ENCODE measurements around the gene RAB3D.
"Not testable (repeated sequence)": the region's sequence is repeated elsewhere in the genome, so short reads cannot be mapped to it uniquely, and the experiment has no call there.

RAB3D gene

GRCh38 chr19:11365557-11366117 is 26.2 kb upstream of the RAB3D start:
- no peak for DNase-seq

- no peak for DNase-seq
These were observed 25.5 kb upstream of the RAB3D start for GRCh38 chr19:11364935-11365334.

GRCh38 chr19:11364296-11364904 is 24.9 kb upstream of the RAB3D start:
- DNase-seq = no peak

- DNase-seq = no peak
These were observed 24.4 kb upstream of the RAB3D start for GRCh38 chr19:11363881-11364280.

GRCh38 chr19:11361771-11362731 is 22.6 kb upstream of the RAB3D start:
- DNase-seq = no peak

- DNase-seq = no peak
These were observed 21.7 kb upstream of the RAB3D start for GRCh38 chr19:11361037-11361770.

GRCh38 chr19:11359421-11359820 is 20.0 kb upstream of the RAB3D start:
- no peak for DNase-seq

- no peak for DNase-seq
These were observed 17.5 kb upstream of the RAB3D start for GRCh38 chr19:11356676-11357550.

GRCh38 chr19:11356074-11356397 is 16.6 kb upstream of the RAB3D start:
- no peak for DNase-seq

GRCh38 chr19:11355160-11356073 is 16.0 kb upstream of the RAB3D start, which contains the start of gene PLPPR2:
PLPPR2 (plus strand) TSS chr19:11355432; CDS start chr19:11357674, 2,242 bp downstream.
- peak; percentile 77 for DNase-seq

GRCh38 chr19:11354102-11354501 is 14.6 kb upstream of the RAB3D start:
- DNase-seq = not testable (repeated sequence)

GRCh38 chr19:11349171-11349570 is 9.7 kb upstream of the RAB3D start:
- no peak for DNase-seq

- no peak for DNase-seq
These were observed 8.1 kb upstream of the RAB3D start for GRCh38 chr19:11347546-11348039.

GRCh38 chr19:11346104-11346940 is 6.9 kb upstream of the RAB3D start, which contains the start of the genes CCDC159 and TMEM205:
CCDC159 (plus strand) TSS chr19:11346519; CDS start chr19:11346607, 88 bp downstream.
TMEM205 (minus strand) TSS chr19:11346268; CDS start chr19:11345619, 649 bp downstream.
- peak; percentile 95 for DNase-seq

- peak; percentile 33 for DNase-seq
These were observed 5.8 kb upstream of the RAB3D start for GRCh38 chr19:11345122-11345803.

- no peak for DNase-seq
These were observed 3.0 kb upstream of the RAB3D start for GRCh38 chr19:11342429-11342828.

- not testable (repeated sequence) for DNase-seq
These were observed 626 bp upstream of the RAB3D start for GRCh38 chr19:11340099-11340467.

GRCh38 chr19:11338569-11339253 is 746 bp downstream of the RAB3D start:
- DNase-seq = no peak
